GM18502 (cell line): ENCODE results near the gene GOLGA6A.

Experiments
- ATAC-seq: cut with Tn5 transposase; IDR thresholded peaks from one replicate; pipeline ENCODE4 v1.9.1; 2021; ENCODE audit warnings: mild to moderate bottlenecking; ENCODE audit not compliant: unreplicated experiment, poor library complexity

Gene GOLGA6A

GRCh38 chr15:74037171-74038117 is 44.9 kb downstream of the GOLGA6A start:
- no peak for ATAC-seq

GRCh38 chr15:74036271-74037170 is 45.8 kb downstream of the GOLGA6A start:
- ATAC-seq, result no peak

GRCh38 chr15:74035121-74036017 is 47.0 kb downstream of the GOLGA6A start:
- no peak for ATAC-seq

- no peak for ATAC-seq
These were observed 48.1 kb downstream of the GOLGA6A start for GRCh38 chr15:74034206-74034755.

- ATAC-seq, result no peak
These were observed 49.5 kb downstream of the GOLGA6A start for GRCh38 chr15:74032606-74033561.

GRCh38 chr15:74032046-74032445 is 50.3 kb downstream of the GOLGA6A start:
- no peak for ATAC-seq

GRCh38 chr15:74028646-74029045 is 53.7 kb downstream of the GOLGA6A start:
- no peak for ATAC-seq

GRCh38 chr15:74027688-74028087 is 54.7 kb downstream of the GOLGA6A start:
- ATAC-seq, result no peak

- ATAC-seq, result no peak
These were observed 56.9 kb downstream of the GOLGA6A start for GRCh38 chr15:74025436-74025835.

- ATAC-seq, result no peak
These were observed 57.7 kb downstream of the GOLGA6A start for GRCh38 chr15:74024687-74025086.

- ATAC-seq, result no peak
These were observed 59.5 kb downstream of the GOLGA6A start for GRCh38 chr15:74022706-74023470.
